IMR-90 (cell line): ENCODE data around the gene BTBD6. TPM values are rescaled to one million over a fixed set of nuclear protein-coding genes. Genes with fewer than 3 reads are reported as not detected.

Experiments
- ATAC-seq: fragments of 200-7000 bp; cut with Tn5 transposase; 2 replicates; pipeline ENCODE4 v1.9.1; 2020; ENCODE audit warnings: low read depth, mild to moderate bottlenecking, moderate library complexity
- BruUV-seq: library from RNA; stranded (reverse); fragments of 400-500 nt; replicated peaks from 2 replicates; lab custom pipeline; 2021; lab: Mats Ljungman, UMichigan
- CTCF ChIA-PET: fragments of 300-600 bp; formaldehyde crosslinking; extraction: SDS; loops from one replicate; lab custom pipeline; 2021; ENCODE audit warnings: antibody characterized with exemption; lab: Yijun Ruan, JAX
- POLR2A ChIA-PET: fragments of 300-600 bp; sonication (Branson Sonifier 250); formaldehyde crosslinking; loops from one replicate; lab custom pipeline; 2022; ENCODE audit warnings: antibody characterized with exemption; ENCODE audit not compliant: unreplicated experiment; lab: Charles Lee
- DNase-seq: peaks from one replicate; pipeline ENCODE4 v3.0.0; 2013
- H2AFZ ChIP-seq: replicated peaks from 2 replicates; pipeline ENCODE3; 2013; ENCODE audit warnings: low read length, mild to moderate bottlenecking; ENCODE audit not compliant: poor library complexity
- H2AK5ac ChIP-seq: 2 replicates; pipeline ENCODE4 v1.6.1; 2013; ENCODE audit warnings: low read depth, low read length, inconsistent platforms
- H2AK9ac ChIP-seq: replicated peaks from 2 replicates; pipeline ENCODE3; 2013; ENCODE audit warnings: mild to moderate bottlenecking, low read depth, low read length, moderate library complexity; ENCODE audit not compliant: poor library complexity
- H2BK120ac ChIP-seq: 2 replicates; pipeline ENCODE4 v1.6.1; 2013; ENCODE audit warnings: low read depth, low read length, inconsistent platforms
- H2BK15ac ChIP-seq: 3 replicates; pipeline ENCODE4 v1.6.1; 2013; ENCODE audit warnings: low read depth, low read length, inconsistent platforms
- H2BK20ac ChIP-seq: 2 replicates; pipeline ENCODE4 v1.6.1; 2013; ENCODE audit warnings: low read depth, mild to moderate bottlenecking, inconsistent platforms, low read length, moderate library complexity
- H2BK5ac ChIP-seq: 2 replicates; pipeline ENCODE4 v1.6.1; 2013; ENCODE audit warnings: mild to moderate bottlenecking, low read depth, low read length, inconsistent platforms; ENCODE audit not compliant: poor library complexity, severe bottlenecking
- H3K14ac ChIP-seq: replicated peaks from 2 replicates; pipeline ENCODE4 v1.6.1; 2013; ENCODE audit warnings: low read depth, low read length, inconsistent platforms
- H3K18ac ChIP-seq: 2 replicates; pipeline ENCODE4 v1.6.1; 2013; ENCODE audit warnings: low read depth, low read length, control low read depth
- H3K23ac ChIP-seq: 2 replicates; pipeline ENCODE4 v1.6.1; 2013; ENCODE audit warnings: low read depth, low read length, inconsistent platforms
- H3K27ac ChIP-seq: 2 replicates; pipeline ENCODE4 v1.5.1; 2013; ENCODE audit warnings: mild to moderate bottlenecking, control low read depth, low read length; ENCODE audit not compliant: insufficient read depth
- H3K27me3 ChIP-seq: 2 replicates; pipeline ENCODE4 v1.6.1; 2013; ENCODE audit warnings: low read length; ENCODE audit not compliant: control insufficient read depth, insufficient read depth
- H3K36me3 ChIP-seq: 2 replicates; pipeline ENCODE4 v1.6.1; 2013; ENCODE audit warnings: low read length, mixed read lengths; ENCODE audit not compliant: control insufficient read depth, insufficient read depth
- H3K4ac ChIP-seq: 2 replicates; pipeline ENCODE4 v1.6.1; 2013; ENCODE audit warnings: low read depth, low read length, inconsistent platforms
- H3K4me1 ChIP-seq: 2 replicates; pipeline ENCODE4 v1.6.1; 2013; ENCODE audit warnings: low read length, mixed read lengths; ENCODE audit not compliant: control insufficient read depth, insufficient read depth
- H3K4me2 ChIP-seq: 2 replicates; pipeline ENCODE4 v1.6.1; 2013; ENCODE audit warnings: low read depth, mild to moderate bottlenecking, control low read depth, low read length, moderate library complexity
- H3K4me3 ChIP-seq: 2 replicates; pipeline ENCODE4 v1.5.1; 2013; ENCODE audit warnings: low read depth, mild to moderate bottlenecking, control low read depth, low read length, moderate library complexity; ENCODE audit not compliant: insufficient read depth
- H3K56ac ChIP-seq: 2 replicates; pipeline ENCODE4 v1.6.1; 2013; ENCODE audit warnings: low read length, inconsistent platforms; ENCODE audit not compliant: insufficient read depth; ENCODE audit errors: extremely low read depth
- H3K79me1 ChIP-seq, 2 experiments: 2 replicates each; pipeline ENCODE4 v1.6.1; 2013; ENCODE audit warnings: low read length in 2 of 2, inconsistent platforms in 1 of 2, low read depth in 1 of 2
- H3K9ac ChIP-seq: 2 replicates; pipeline ENCODE4 v1.6.1; 2013; ENCODE audit warnings: low read depth, low read length, control low read depth
- H3K9me1 ChIP-seq: 2 replicates; pipeline ENCODE4 v1.6.1; 2013; ENCODE audit warnings: low read length, inconsistent platforms; ENCODE audit not compliant: insufficient read depth
- H3K9me3 ChIP-seq: 2 replicates; pipeline ENCODE4 v1.6.1; 2013; ENCODE audit warnings: low read length; ENCODE audit not compliant: control insufficient read depth, insufficient read depth
- H4K20me1 ChIP-seq: 2 replicates; pipeline ENCODE4 v1.6.1; 2013; ENCODE audit warnings: low read length, inconsistent platforms; ENCODE audit not compliant: insufficient read depth
- H4K5ac ChIP-seq: 2 replicates; pipeline ENCODE4 v1.6.1; 2013; ENCODE audit warnings: mild to moderate bottlenecking, low read depth, low read length, control low read depth
- H4K8ac ChIP-seq, 2 experiments: 2 replicates each; pipeline ENCODE4 v1.6.1; 2013; ENCODE audit warnings: low read depth in 2 of 2, low read length in 2 of 2, control low read depth in 1 of 2, inconsistent platforms in 1 of 2
- H4K91ac ChIP-seq: 2 replicates; pipeline ENCODE4 v1.6.1; 2013; ENCODE audit warnings: low read depth, low read length, inconsistent platforms; ENCODE audit not compliant: insufficient read depth
- MXI1 ChIP-seq: IDR thresholded peaks from 2 replicates; pipeline ENCODE4 v1.6.1; 2012; ENCODE audit warnings: low read depth, mild to moderate bottlenecking, low read length, moderate library complexity, borderline replicate concordance
- RFX5 ChIP-seq: IDR thresholded peaks from 2 replicates; pipeline ENCODE4 v1.8.0; 2012; ENCODE audit warnings: low read depth, mild to moderate bottlenecking, low read length, moderate library complexity
- WGBS, 2 experiments: methylation state at CpG; one replicate each; pipeline versions ENCODE4 v1.1.5 to v1.1.7; 2013; ENCODE audit warnings: missing lambda C conversion rate in 2 of 2; ENCODE audit not compliant: insufficient read length in 1 of 2; ENCODE audit errors: extremely low coverage in 2 of 2; 5-methylcytosine and 5-hydroxymethylcytosine counted together
- dilution Hi-C: fragments of 300-500 bp; cut with HindIII; formaldehyde crosslinking; loops from one replicate; pipeline ENCODE4 v1.14.3; 2018; ENCODE audit warnings: low sequenced_read_pairs; ENCODE audit not compliant: unreplicated experiment
- in situ Hi-C: fragments of 300-500 bp; cut with MboI; formaldehyde crosslinking; loops from 3 replicates; pipeline ENCODE4 v1.14.3; 2019; ENCODE audit warnings: low sequenced_read_pairs, inconsistent platforms, mixed read lengths
- intact Hi-C: fragments of 100-400 bp; cut with micrococcal nuclease; formaldehyde crosslinking; loops from 2 replicates; pipeline ENCODE4 v1.10.0; 2022
- polyA plus RNA-seq, 3 experiments: library from polyadenylated mRNA; depleted of rRNA; stranded (reverse); fragments of >200 nt; gene quantifications; 2 replicates each; pipeline ENCODE4 v1.2.3, GENCODE V29; 2012; ENCODE audit warnings: low replicate concordance in 1 of 3
- total RNA-seq: library from RNA; depleted of rRNA; stranded (reverse); fragments of >200 nt; gene quantifications from 2 replicates; pipeline ENCODE4 v1.2.3, GENCODE V29; 2012

Gene BTBD6
- total and polyA plus RNA-seq, 2 of the 4 experiments (the other 2 are of a cell fraction), result 33.9 to 43.9 TPM

DNA sequence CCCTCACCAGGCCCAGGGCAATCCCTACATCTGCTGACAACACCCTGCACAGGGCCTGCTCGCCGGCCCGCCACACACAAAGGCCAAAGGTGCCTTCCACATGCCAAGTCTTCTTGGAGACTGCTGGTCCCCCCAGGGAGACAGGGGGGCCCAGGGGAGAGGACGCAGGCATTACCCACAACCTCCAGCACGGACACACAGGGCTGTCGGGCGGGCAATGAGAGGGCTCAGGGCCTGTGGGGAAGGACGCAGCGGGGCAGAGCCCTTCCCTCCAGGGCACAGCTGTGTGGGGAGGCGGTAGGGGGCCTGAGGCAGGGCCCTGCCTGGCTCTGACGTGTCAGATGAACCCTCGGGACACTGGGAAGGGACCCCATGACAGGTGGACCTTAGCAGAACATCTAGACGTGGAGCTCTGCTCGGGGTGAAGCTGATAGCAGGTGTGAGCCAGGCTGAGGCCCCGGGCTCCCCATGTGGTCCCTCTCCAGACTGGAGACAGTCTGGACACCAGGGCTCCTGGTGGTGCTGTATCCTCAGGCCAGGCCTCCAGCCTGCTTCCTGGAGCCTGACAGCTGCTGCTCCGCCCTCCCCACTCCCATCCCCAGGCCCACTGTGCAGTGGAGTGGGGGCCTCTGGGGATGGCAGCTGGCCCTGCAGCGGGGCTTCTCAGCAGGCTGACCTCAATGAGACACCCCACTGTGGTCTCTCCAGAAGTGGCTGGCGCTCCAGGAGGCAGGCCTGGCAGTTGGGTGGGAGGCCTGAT, 35.6 kb upstream of the BTBD6 start:
- POLR2A ChIA-PET, result no interaction called here
- no peak for DNase-seq
- intact Hi-C loops, result no loop called here

More for the DNA sequence above, 35.6 kb upstream of the BTBD6 start:
- no peak overlapping the region for H2BK120ac ChIP-seq
- TF ChIP-seq RFX5, result no peak
- TF ChIP-seq MXI1, result no peak
- peaks cover 10% of the 10 kb centered on the region for H3K9me1 ChIP-seq
- no peak overlapping the region for H3K4me2 ChIP-seq
- no peak overlapping the region for H2BK15ac ChIP-seq
- no peak for ATAC-seq
- no peak overlapping the region for H2AFZ ChIP-seq
- peaks cover 34% of the 10 kb centered on the region for H3K36me3 ChIP-seq
- H3K9ac ChIP-seq, result no peak overlapping the region
- H2AK5ac ChIP-seq, result no peak overlapping the region
- H4K5ac ChIP-seq, result no peak overlapping the region
- peaks cover 14% of the 10 kb centered on the region for H4K20me1 ChIP-seq
- no peak overlapping the region for H2AK9ac ChIP-seq
- no peak overlapping the region for H3K56ac ChIP-seq
- no peak overlapping the region for H3K23ac ChIP-seq
- peaks cover 9 to 14% of the 10 kb centered on the region in 2 experiments; a peak in 3 of 4 replicates for H3K79me1 ChIP-seq
- no peak overlapping the region for H3K27ac ChIP-seq
- H2BK5ac ChIP-seq, result no peak overlapping the region
- no peak overlapping the region for H3K4me3 ChIP-seq
- no TSS peak for BruUV-seq
- no peak overlapping the region for H4K8ac ChIP-seq
- 83% methylated on average over 11 of the region's 18 CpGs; no CpG with 5 or more reads in 1 of the 2 experiments for WGBS, 2 experiments
- no peaks in the 10 kb centered on the region for H3K27me3 ChIP-seq
- H3K9me3 ChIP-seq, result no peaks in the 10 kb centered on the region
- H3K14ac ChIP-seq, result no peak overlapping the region
- no peak overlapping the region for H2BK20ac ChIP-seq
- CTCF ChIA-PET, result no interaction called here
- no peaks in the 10 kb centered on the region for H3K4me1 ChIP-seq
- H3K18ac ChIP-seq, result no peak overlapping the region
- dilution Hi-C loops (no loop called here), in situ Hi-C loops (no loop called here)
- H3K4ac ChIP-seq, result no peak overlapping the region
- no peak overlapping the region for H4K91ac ChIP-seq
